ENCODE measurements around the gene KCNE2.

KCNE2 gene

GRCh38 chr21:34363733-34364132 lies at the start of gene KCNE2:
TSS of gene KCNE2 (plus strand) at chr21:34364006. CDS start at chr21:34370479, 6,473 bp downstream.
- DNase-seq = no peak

GRCh38 chr21:34319585-34319984 lies 44.2 kb upstream of the KCNE2 start:
- DNase-seq = no peak

GRCh38 chr21:34320011-34320410 lies 43.8 kb upstream of the KCNE2 start:
- DNase-seq = no peak

- DNase-seq = no peak
Measured at GRCh38 chr21:34330055-34330454, 33.8 kb upstream of the KCNE2 start.

- DNase-seq = no peak
Measured at GRCh38 chr21:34331726-34332125, 32.1 kb upstream of the KCNE2 start.

- DNase-seq = no peak
Measured at GRCh38 chr21:34332347-34332746, 31.5 kb upstream of the KCNE2 start.

- DNase-seq = no peak
Measured at GRCh38 chr21:34333121-34333739, 30.6 kb upstream of the KCNE2 start.

- DNase-seq = no peak
Measured at GRCh38 chr21:34335316-34335715, 28.5 kb upstream of the KCNE2 start.

- no peak for DNase-seq
Measured at GRCh38 chr21:34336245-34336644, 27.6 kb upstream of the KCNE2 start.

GRCh38 chr21:34336756-34337391 lies 26.9 kb upstream of the KCNE2 start:
- DNase-seq = no peak

- no peak for DNase-seq
Measured at GRCh38 chr21:34337741-34338140, 26.1 kb upstream of the KCNE2 start.

GRCh38 chr21:34338226-34338625 lies 25.6 kb upstream of the KCNE2 start:
- no peak for DNase-seq

- no peak for DNase-seq
Measured at GRCh38 chr21:34340061-34340460, 23.7 kb upstream of the KCNE2 start.

GRCh38 chr21:34342476-34342875 lies 21.3 kb upstream of the KCNE2 start:
- no peak for DNase-seq

- DNase-seq = no peak
Measured at GRCh38 chr21:34343347-34343746, 20.5 kb upstream of the KCNE2 start.

- DNase-seq = no peak
Measured at GRCh38 chr21:34343838-34344381, 19.9 kb upstream of the KCNE2 start.

GRCh38 chr21:34344584-34344983 lies 19.2 kb upstream of the KCNE2 start:
- DNase-seq = no peak

GRCh38 chr21:34345091-34345871 lies 18.5 kb upstream of the KCNE2 start:
- no peak for DNase-seq

- no peak for DNase-seq
Measured at GRCh38 chr21:34345892-34346291, 17.9 kb upstream of the KCNE2 start.

GRCh38 chr21:34348890-34349519 lies 14.8 kb upstream of the KCNE2 start:
- no peak for DNase-seq

GRCh38 chr21:34351786-34352241 lies 12.0 kb upstream of the KCNE2 start:
- DNase-seq = no peak

GRCh38 chr21:34352556-34352955 lies 11.2 kb upstream of the KCNE2 start:
- DNase-seq = no peak

- no peak for DNase-seq
Measured at GRCh38 chr21:34353182-34353581, 10.6 kb upstream of the KCNE2 start.
